Fibroblast of mammary gland (primary cell): Measurements from ENCODE around the gene NEDD1.

Experiments used
- DNase-seq: peaks from one replicate; pipeline ENCODE4 v3.0.0-alpha.2; 2010; ENCODE audit warnings: low read depth
- H3K4me3 ChIP-seq: 2 replicates; pipeline ENCODE4 v1.5.1; 2011; ENCODE audit warnings: low read depth, mild to moderate bottlenecking, low read length, moderate library complexity; ENCODE audit not compliant: control insufficient read depth
- TF ChIP-seq, protein P1 (sequence below): conservative IDR thresholded peaks from 2 replicates; pipeline ENCODE4 v1.5.1; 2011; ENCODE audit warnings: low read depth, low read length, inconsistent platforms; ENCODE audit not compliant: control insufficient read depth, insufficient read depth

NEDD1 gene

DNA sequence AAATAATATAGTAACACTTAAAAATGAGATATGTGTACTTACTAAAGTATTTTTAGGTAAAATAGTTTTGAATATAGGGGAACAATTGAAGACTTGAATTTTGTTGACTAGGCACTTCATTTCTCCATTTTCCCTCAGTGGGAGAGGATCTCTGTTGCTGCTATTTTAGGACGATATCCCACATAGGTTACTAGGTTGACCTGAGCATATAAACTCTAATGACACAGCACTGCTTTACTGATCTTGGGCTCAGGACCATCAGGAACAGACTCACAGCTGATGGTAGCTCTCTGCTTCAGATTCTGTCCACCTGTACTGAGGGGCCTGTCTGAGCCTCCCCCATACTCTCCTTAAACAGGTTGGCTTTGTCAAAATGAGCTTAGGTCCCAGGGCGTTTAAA is 5.9 kb downstream of the NEDD1 start:
- TF ChIP-seq, protein P1, sequence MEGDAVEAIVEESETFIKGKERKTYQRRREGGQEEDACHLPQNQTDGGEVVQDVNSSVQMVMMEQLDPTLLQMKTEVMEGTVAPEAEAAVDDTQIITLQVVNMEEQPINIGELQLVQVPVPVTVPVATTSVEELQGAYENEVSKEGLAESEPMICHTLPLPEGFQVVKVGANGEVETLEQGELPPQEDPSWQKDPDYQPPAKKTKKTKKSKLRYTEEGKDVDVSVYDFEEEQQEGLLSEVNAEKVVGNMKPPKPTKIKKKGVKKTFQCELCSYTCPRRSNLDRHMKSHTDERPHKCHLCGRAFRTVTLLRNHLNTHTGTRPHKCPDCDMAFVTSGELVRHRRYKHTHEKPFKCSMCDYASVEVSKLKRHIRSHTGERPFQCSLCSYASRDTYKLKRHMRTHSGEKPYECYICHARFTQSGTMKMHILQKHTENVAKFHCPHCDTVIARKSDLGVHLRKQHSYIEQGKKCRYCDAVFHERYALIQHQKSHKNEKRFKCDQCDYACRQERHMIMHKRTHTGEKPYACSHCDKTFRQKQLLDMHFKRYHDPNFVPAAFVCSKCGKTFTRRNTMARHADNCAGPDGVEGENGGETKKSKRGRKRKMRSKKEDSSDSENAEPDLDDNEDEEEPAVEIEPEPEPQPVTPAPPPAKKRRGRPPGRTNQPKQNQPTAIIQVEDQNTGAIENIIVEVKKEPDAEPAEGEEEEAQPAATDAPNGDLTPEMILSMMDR: no peak
- H3K4me3 ChIP-seq: no peak overlapping the region
- no peak for DNase-seq

DNA sequence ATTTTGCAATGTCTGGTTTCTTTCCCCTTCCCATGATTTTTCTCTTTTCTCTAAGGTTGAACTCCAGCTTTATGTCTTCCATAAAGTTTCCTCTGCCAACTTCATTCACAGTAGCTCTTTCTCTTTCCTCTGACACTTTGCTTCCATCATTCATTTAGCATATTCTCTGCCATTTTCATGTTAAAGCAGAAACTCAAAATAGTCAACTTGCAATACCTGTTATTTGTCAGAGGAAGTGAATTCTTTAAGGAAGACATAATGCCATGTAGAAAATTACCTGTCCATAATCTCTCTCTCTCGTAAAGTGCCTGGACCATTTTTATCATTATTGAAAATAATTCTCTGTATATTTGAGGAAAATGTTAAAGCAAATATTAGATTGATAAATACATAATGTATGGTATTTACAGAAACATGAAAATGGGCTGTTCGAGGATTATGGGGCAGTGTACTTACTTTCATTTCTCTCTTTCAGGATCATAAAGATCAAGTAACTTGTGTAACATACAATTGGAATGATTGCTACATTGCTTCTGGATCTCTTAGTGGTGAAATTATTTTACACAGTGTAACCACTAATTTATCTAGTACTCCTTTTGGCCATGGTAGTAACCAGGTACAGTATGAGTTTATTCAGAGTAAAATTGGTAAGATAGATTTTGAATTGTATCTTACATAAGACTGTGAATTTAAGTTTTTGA is 12.6 kb downstream of the NEDD1 start:
- H3K4me3 ChIP-seq: no peak overlapping the region
- TF ChIP-seq, protein P1: no peak
- no peak for DNase-seq

DNA sequence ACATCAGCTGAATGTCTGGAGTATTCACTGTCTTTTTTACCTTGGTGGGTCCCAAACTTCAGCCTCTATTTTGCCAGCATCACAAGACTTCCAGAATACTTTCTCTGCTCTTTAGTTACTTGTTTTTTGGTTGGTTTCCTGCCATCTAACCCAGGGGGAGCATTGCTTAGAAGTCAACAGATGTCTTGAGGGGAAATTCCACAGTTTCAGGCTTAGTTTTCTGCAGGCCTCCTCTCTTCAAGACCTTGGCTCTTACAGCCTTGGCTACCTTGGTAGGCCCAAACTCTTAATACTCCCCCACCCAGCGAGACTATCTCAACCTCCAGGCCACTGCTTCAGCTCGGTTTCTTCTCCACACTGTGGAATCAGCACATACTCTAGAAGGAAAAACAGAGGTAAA is 41.7 kb downstream of the NEDD1 start:
- no peak overlapping the region for H3K4me3 ChIP-seq
- TF ChIP-seq, protein P1: no peak
- DNase-seq: no peak

GRCh38 chr12:96979532-96979931 is 72.5 kb downstream of the NEDD1 start:
- no peak overlapping the region for H3K4me3 ChIP-seq
- no peak for DNase-seq
- TF ChIP-seq, protein P1: no peak

- no peak overlapping the region for H3K4me3 ChIP-seq
- DNase-seq: peak; percentile 92
Observed at GRCh38 chr12:96980991-96981414, 73.9 kb downstream of the NEDD1 start.

DNA sequence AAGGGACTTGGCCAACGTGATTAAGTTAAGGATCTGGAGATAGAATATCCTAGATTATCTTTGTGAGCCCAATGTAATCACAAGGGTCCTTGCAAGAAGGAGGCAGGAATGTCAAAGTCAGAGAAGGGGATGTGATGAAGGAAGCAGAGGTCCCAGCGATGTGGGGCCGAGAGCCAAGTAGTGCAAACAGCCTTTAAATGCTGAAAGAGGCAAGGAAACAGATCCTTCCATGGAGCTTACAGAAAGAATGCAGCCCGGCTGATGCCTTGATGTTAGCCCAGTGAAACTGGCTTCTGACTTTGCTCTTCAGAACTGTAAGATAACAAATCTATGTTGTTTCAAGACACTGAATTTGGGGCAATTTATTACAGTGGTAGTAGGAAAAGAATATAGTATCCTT is 74.9 kb downstream of the NEDD1 start:
- no peak for DNase-seq
- TF ChIP-seq, protein P1: no peak
- no peak overlapping the region for H3K4me3 ChIP-seq

More at GRCh38 chr12:96980991-96981414, 73.9 kb downstream of the NEDD1 start:
- TF ChIP-seq, protein P1: no peak
